Measurements from ENCODE around the gene ARCN1. TPM values are rescaled to one million over a fixed set of nuclear protein-coding genes. Genes with fewer than 3 reads are reported as not detected.
"Not testable (repeated sequence)": the region's sequence is repeated elsewhere in the genome, so short reads cannot be mapped to it uniquely, and the experiment has no call there.

ARCN1 gene
- total and polyA plus RNA-seq, 3 donors from 2014 or later, result 107 to 128 (median 107) TPM

DNA sequence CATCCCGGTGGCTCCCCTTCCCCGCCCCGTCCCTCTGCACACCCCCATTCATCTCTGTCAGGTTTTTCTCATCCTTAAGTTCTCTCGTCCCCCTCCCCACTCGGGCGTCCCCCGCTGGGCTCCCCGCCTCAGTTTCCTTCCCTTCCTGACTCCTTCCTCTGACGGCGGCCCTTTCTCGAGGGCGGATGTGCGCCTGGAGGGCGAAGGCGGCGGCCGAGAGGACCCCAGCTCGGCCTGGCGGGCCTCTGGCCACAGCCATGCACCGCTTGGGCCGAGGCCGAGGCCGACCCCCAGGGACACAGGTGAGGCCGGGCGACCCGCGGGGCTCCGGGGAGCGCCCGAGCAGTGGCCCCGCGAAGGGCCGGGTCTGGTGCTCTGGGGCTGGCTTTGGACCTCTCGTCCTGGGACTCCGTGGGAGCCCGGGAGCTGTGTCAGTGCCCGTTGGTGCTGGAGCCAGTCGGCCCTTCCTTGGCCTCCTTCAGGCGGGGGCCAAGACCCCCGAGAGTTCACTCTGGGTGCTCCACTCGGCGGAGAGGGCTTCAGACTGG, 38.1 kb downstream of the ARCN1 start:
- DNase-seq, result no peak
- TF ChIP-seq, protein P1, sequence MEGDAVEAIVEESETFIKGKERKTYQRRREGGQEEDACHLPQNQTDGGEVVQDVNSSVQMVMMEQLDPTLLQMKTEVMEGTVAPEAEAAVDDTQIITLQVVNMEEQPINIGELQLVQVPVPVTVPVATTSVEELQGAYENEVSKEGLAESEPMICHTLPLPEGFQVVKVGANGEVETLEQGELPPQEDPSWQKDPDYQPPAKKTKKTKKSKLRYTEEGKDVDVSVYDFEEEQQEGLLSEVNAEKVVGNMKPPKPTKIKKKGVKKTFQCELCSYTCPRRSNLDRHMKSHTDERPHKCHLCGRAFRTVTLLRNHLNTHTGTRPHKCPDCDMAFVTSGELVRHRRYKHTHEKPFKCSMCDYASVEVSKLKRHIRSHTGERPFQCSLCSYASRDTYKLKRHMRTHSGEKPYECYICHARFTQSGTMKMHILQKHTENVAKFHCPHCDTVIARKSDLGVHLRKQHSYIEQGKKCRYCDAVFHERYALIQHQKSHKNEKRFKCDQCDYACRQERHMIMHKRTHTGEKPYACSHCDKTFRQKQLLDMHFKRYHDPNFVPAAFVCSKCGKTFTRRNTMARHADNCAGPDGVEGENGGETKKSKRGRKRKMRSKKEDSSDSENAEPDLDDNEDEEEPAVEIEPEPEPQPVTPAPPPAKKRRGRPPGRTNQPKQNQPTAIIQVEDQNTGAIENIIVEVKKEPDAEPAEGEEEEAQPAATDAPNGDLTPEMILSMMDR (IDR thresholded peaks at IDR 0.05), result no peak
- no peak for TF ChIP-seq POLR2A (IDR thresholded peaks at IDR 0.05)
- no peaks in the 10 kb centered on the region for H3K36me3 ChIP-seq (ENCODE audit: low read depth, missing control alignments)
- peak overlapping the region; percentile 91 to 97 for H3K27ac ChIP-seq
- H3K9me3 ChIP-seq, result no peaks in the 10 kb centered on the region
- 14 to 20% methylated on average over 13 to 17 of the region's 42 CpGs for WGBS, 2 donors
- H3K4me3 ChIP-seq, result peak overlapping the region; percentile 33 to 55
- H3K4me1 ChIP-seq, result peaks cover 25% of the 10 kb centered on the region
- no peaks in the 10 kb centered on the region for H3K27me3 ChIP-seq
- intact Hi-C loops (cut with DNase I; ENCODE audit: low total_unique reads), result no loop called here

DNA sequence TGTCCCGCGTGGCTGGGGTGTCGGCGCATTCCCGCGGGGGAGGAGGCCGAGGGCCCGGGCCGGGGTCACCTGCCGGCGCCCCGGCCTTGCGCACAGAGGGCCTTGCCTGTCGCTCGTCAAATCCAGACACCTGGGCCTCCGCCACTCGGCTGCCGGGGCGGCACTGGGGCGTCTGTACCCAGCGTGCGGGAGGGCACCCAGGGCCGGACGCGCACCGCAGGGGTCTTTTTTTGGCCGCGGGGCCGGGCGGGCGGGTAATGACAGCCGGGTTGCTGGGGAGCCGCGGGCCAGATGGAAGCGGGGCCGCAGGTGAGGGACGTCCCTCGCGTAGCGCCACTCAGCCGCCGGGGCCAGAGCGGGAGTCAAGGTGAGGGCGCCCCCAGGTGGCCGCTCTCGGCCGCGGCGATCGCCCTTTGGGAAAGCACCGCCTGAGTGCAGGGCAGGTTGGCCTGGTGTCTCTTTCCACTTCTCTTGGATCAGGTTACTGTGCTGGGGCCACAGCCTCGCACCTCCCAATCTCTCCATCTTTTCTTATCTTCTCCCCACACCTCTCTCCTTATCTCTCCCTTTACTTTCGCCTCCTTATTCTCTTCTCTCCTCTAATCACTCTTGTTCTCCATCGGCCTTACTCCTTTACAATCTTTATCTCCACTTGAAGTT, 38.7 kb downstream of the ARCN1 start:
- H3K4me1 ChIP-seq, result peaks cover 23% of the 10 kb centered on the region
- no peaks in the 10 kb centered on the region for H3K27me3 ChIP-seq
- H3K27ac ChIP-seq, result peak overlapping the region; percentile 68 to 97
- DNase-seq, result peak; percentile 89
- H3K36me3 ChIP-seq (ENCODE audit: low read depth, missing control alignments), result no peaks in the 10 kb centered on the region
- peak overlapping the region; percentile 33 to 55 for H3K4me3 ChIP-seq
- no peaks in the 10 kb centered on the region for H3K9me3 ChIP-seq
- WGBS, 2 donors, result 4 to 5% methylated on average over 14 to 34 of the region's 54 CpGs
- TF ChIP-seq, protein P1 (IDR thresholded peaks at IDR 0.05), result peak; percentile 41 to 86 (median 83)
- TF ChIP-seq POLR2A (IDR thresholded peaks at IDR 0.05), result no peak
- intact Hi-C loops (cut with DNase I; ENCODE audit: low total_unique reads), result no loop called here

DNA sequence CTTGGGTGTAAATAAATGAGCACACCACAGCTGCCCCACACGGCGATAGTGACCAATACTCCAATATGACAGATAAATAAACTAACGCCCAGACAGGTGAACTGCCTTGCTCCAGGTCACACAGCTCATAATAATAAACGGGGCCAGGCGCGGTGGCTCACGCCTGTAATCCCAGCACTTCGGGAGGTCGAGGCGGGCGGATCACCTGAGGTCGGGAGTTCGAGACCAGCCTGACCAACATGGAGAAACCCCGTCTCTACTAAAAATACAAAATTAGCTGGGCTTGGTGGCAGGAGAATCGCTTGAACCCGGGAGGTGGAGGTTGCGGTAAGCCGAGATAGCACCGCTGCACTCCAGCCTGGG, 39.2 kb downstream of the ARCN1 start:
- H3K9me3 ChIP-seq; H3K36me3 ChIP-seq (ENCODE audit: low read depth, missing control alignments); intact Hi-C loops (cut with DNase I; ENCODE audit: low total_unique reads); H3K27me3 ChIP-seq; DNase-seq: not testable (repeated sequence)
- 52 to 54% methylated on average over 19 of the region's 19 CpGs for WGBS, 2 donors
- Histone ChIP-seq H3K4me3 (peak overlapping the region in 1 of 2 donors; percentile 33), H3K27ac (peak overlapping the region in 1 of 2 donors; percentile 97), H3K4me1 (peaks cover 18% of the 10 kb centered on the region)

DNA sequence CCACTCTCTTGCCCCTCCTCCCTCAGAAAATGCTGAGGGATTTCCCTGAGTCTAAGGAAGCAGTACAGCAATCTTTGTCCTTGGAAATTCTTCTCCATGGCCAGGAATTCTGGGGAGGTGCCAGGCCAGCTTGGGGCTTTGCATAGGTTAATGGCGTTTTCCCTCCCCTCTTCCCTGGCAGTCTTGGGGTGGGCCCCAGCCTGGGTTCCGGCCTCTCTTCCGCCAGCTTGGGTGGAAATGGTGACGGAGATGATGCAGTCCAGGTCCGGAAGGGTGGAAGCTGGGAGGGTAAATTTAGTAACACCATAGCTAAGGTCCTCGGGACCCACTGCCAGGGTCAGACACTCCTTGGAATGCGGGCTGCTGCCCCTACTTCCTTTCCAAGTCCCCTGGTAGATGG, 40.2 kb downstream of the ARCN1 start:
- 18 to 27% methylated on average over 2 to 7 of the region's 7 CpGs for WGBS, 2 donors

DNA sequence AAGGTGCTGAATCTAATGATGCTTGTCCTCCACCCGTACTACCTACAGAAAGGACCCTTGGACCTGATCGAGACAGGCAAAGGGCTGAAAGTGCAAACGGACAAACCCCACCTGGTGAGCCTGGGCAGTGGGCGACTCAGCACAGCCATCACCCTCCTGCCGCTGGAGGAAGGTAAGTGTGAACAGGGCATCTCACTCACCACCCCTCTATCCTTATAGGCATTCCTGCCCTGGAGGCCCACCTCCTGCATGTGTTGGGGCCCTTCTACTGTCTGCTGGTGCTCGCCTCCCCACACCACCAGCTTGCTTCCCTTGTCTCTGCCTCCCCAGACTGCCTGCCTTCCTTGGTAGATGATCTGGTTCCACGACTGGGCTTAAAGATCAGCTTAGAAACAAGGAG, 42.3 kb downstream of the ARCN1 start:
- TF ChIP-seq, protein P1 (IDR thresholded peaks at IDR 0.05), result no peak
- no peak for TF ChIP-seq POLR2A (IDR thresholded peaks at IDR 0.05)
- intact Hi-C loops (cut with DNase I; ENCODE audit: low total_unique reads), result no loop called here

More for the DNA sequence above, 40.2 kb downstream of the ARCN1 start:
- Histone ChIP-seq H3K4me3 (no peak overlapping the region), H3K36me3 (ENCODE audit: low read depth, missing control alignments) (no peaks in the 10 kb centered on the region), H3K4me1 (peaks cover 13% of the 10 kb centered on the region), H3K27me3 (no peaks in the 10 kb centered on the region), H3K27ac (peak overlapping the region in 1 of 2 donors; percentile 56), H3K9me3 (no peaks in the 10 kb centered on the region)
- no peak for DNase-seq
- intact Hi-C loops (cut with DNase I; ENCODE audit: low total_unique reads), result no loop called here
- TF ChIP-seq, protein P1 (IDR thresholded peaks at IDR 0.05), result no peak
- TF ChIP-seq POLR2A (IDR thresholded peaks at IDR 0.05), result no peak

More for the DNA sequence above, 42.3 kb downstream of the ARCN1 start:
- Histone ChIP-seq H3K27me3 (no peaks in the 10 kb centered on the region), H3K4me1 (peaks cover 34% of the 10 kb centered on the region), H3K9me3 (no peaks in the 10 kb centered on the region), H3K4me3 (no peak overlapping the region), H3K27ac (no peak overlapping the region), H3K36me3 (ENCODE audit: low read depth, missing control alignments) (no peaks in the 10 kb centered on the region)
- no peak for DNase-seq
- WGBS, 2 donors, result 86 to 93% methylated on average over 6 to 7 of the region's 7 CpGs

Measured in testis (tissue), 3 donors.